Muscle layer of duodenum (tissue), 2 donors: ENCODE measurements around the gene VPS36.
"Not testable (repeated sequence)": the region's sequence is repeated elsewhere in the genome, so short reads cannot be mapped to it uniquely, and the experiment has no call there.

Experiments used
- H3K27ac ChIP-seq: one replicate; pipeline ENCODE4 v1.7.0; 2013; ENCODE audit warnings: mild to moderate bottlenecking, low read length
- H3K27me3 ChIP-seq: one replicate; pipeline ENCODE4 v1.7.0; 2013; ENCODE audit warnings: low read depth, mild to moderate bottlenecking, control low read depth, low read length
- H3K36me3 ChIP-seq, 2 donors: one replicate each; pipeline ENCODE4 v1.7.0; 2013; ENCODE audit warnings: low read length in 2 of 2, control low read depth in 1 of 2, mild to moderate bottlenecking in 1 of 2; ENCODE audit not compliant: insufficient read depth in 2 of 2, control insufficient read depth in 1 of 2
- H3K4me1 ChIP-seq, 2 donors: one replicate each; pipeline ENCODE4 v1.7.0; 2013; ENCODE audit warnings: low read length in 2 of 2, mild to moderate bottlenecking in 2 of 2, control low read depth in 1 of 2, moderate library complexity in 1 of 2; ENCODE audit not compliant: insufficient read depth in 2 of 2, control insufficient read depth in 1 of 2
- H3K4me3 ChIP-seq, 2 donors: one replicate each; pipeline ENCODE4 v1.7.0; 2013; ENCODE audit warnings: low read length in 2 of 2, low read depth in 1 of 2, mild to moderate bottlenecking in 1 of 2
- H3K9me3 ChIP-seq, 2 donors: one replicate each; pipeline ENCODE4 v1.7.0; 2013; ENCODE audit warnings: low read length in 2 of 2, control low read depth in 1 of 2, mild to moderate bottlenecking in 1 of 2; ENCODE audit not compliant: control insufficient read depth in 1 of 2
- donor health status: healthy.

VPS36 gene, protein sequence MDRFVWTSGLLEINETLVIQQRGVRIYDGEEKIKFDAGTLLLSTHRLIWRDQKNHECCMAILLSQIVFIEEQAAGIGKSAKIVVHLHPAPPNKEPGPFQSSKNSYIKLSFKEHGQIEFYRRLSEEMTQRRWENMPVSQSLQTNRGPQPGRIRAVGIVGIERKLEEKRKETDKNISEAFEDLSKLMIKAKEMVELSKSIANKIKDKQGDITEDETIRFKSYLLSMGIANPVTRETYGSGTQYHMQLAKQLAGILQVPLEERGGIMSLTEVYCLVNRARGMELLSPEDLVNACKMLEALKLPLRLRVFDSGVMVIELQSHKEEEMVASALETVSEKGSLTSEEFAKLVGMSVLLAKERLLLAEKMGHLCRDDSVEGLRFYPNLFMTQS

DNA sequence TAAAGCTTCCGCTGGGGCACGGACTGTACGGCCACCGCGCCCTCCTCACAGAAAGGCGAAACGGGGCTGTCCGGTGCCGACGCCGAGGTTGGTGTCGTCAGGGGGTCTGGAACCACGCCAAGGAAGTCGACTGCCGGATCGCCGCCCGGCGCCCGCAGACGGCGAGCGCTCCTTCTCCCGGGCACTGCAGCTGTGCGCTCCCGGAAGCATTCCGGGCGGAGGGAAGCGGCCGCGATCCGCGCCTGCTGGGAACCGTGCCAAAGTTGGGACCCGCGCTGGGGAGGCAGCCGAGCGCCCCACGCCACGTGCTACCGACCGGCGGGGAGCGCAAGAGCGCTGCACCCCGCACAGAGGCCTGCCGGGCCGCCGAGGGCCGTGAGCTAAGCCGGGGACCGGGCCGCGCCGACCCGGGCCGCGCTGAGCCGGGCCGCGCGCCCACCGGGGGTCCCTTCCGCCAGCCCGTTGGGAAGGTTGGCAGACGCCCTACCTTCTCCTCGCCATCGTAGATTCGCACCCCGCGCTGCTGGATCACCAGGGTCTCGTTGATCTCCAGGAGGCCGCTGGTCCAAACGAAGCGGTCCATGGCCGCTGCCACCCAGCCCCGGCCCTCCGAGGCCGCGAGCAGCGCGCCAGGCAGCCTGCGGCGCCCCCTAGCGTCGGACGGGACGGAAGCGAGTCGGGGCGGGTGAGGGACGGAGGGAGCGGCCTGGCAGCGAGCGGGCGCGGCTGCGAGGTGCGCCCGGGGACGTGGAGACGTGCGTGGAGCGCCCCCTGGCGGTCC, at the start of gene VPS36:
Gene VPS36, minus strand, starts transcription at position 623 of the 781 bp plus-strand sequence. Its CDS starts 40 bp downstream, at position 583.
- Histone ChIP-seq H3K27me3 (no peaks in the 10 kb centered on the region), H3K4me3 (peak within 1 kb of the TSS; percentile 81 to 91), H3K27ac (peak within 1 kb of the TSS; percentile 78), H3K9me3 (no peaks in the 10 kb centered on the region), H3K4me1 (peaks cover 7 to 25% of the 10 kb centered on the region in 2 donors), H3K36me3 (peaks cover 0 to under 1% of the 10 kb centered on the region in 2 donors)

DNA sequence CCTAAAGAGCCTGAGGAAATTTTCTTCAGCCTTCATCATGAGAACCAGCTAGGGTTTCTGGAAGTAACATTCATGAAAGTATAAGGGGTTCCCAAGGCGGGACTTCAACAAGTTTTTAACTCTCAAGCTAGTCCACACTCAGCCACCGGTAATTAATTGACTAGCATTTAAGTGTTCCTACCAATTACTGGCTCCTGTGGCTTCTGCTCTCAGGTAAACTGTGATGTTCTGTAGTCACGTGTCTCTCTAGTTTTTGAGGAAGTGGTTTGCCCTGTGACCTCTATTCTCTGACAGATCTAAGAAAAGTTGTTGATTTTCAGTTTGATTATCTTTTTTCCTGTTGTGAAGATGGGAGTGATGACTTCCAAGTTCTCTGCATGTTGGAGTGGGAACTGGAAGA, 47.5 kb upstream of the VPS36 start:
- H3K36me3 ChIP-seq, H3K27ac ChIP-seq, H3K4me1 ChIP-seq, H3K4me3 ChIP-seq, H3K9me3 ChIP-seq, H3K27me3 ChIP-seq: not testable (repeated sequence)

- not testable (repeated sequence) for H3K9me3 ChIP-seq, H3K4me1 ChIP-seq, H3K27me3 ChIP-seq, H3K4me3 ChIP-seq, H3K27ac ChIP-seq, H3K36me3 ChIP-seq
These were observed 43.8 kb upstream of the VPS36 start for GRCh38 chr13:52494241-52494640.

DNA sequence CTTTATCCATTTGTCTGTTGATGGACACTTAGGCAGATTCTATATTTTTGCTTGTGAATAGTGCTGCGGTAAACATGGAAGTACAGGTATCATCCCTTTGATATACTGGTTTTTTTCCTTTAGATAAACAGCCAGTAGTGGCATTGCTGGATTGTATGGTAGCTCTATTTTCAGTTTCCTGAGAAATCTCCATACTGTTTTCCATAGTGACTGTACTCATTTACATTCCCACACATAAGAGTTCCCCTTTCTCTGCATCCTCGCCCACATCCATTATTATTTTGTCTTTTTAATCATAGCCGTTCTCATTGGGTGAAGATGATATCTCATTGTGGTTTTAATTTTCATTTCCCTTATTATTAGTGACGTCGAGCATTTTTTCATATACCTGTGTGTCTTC, 40.6 kb upstream of the VPS36 start:
- H3K4me3 ChIP-seq, H3K36me3 ChIP-seq, H3K4me1 ChIP-seq, H3K27me3 ChIP-seq, H3K27ac ChIP-seq, H3K9me3 ChIP-seq: not testable (repeated sequence)

GRCh38 chr13:52488763-52489162, 38.3 kb upstream of the VPS36 start:
- H3K27me3 ChIP-seq, H3K4me1 ChIP-seq, H3K9me3 ChIP-seq, H3K4me3 ChIP-seq, H3K27ac ChIP-seq, H3K36me3 ChIP-seq: not testable (repeated sequence)

- H3K4me1 ChIP-seq, H3K4me3 ChIP-seq, H3K27me3 ChIP-seq, H3K9me3 ChIP-seq, H3K36me3 ChIP-seq, H3K27ac ChIP-seq: not testable (repeated sequence)
These were observed 36.6 kb upstream of the VPS36 start for GRCh38 chr13:52487078-52487477.

DNA sequence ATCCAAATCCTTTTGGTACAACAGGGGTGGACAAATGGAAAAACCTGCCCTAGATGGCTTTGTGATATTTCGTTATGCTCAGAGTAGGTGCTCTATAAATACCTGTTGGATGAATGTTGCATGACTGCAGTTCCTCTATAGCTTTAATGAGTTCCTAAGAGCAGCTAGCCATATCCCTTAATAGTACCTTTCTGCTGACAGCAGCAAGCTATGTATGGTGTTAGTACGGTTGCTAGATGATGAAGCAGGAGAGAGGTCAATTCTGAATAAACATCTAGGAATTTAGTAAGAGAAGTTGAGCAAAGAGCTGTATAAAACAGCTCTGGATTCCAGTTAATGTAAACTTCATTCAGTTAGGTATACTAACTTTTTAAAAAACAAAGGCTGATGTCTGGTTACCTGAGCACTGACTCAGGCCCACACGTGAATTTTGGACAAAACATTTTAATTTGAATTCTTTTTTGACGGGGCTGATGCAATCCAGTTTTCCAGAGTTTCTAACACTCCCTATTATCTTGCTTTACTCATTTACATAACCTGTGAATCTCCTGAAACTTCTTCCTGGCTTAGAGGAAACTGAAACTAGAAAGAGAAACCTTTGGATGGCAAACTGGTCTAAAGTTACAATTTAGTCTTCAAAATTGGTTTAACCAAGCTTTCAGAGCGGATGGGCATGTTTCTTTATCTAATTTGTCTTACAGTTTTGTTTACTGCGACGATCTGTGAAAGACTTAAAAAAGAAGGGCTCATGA, 30.4 kb upstream of the VPS36 start:
- H3K4me3 ChIP-seq, H3K27me3 ChIP-seq, H3K4me1 ChIP-seq, H3K36me3 ChIP-seq, H3K27ac ChIP-seq, H3K9me3 ChIP-seq: not testable (repeated sequence)

DNA sequence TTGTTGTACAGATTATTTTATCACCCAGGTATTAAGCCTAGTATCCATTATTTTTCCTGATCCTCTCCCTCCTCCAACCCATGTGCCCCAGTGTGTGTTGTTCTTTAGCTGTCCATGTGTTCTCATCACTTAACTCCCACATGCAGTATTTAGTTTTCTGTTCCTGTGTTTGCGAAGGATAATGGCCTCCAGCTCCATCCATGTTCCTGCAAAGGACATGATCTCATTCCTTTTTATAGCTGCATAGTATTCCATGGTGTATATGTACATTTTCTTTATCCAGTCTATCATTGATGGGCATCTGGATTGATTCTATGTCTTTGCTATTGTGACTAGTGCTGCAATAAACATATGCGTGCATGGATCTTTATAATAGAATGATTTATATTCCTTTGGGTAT, 18.1 kb upstream of the VPS36 start:
- not testable (repeated sequence) for H3K27me3 ChIP-seq, H3K36me3 ChIP-seq, H3K4me3 ChIP-seq, H3K4me1 ChIP-seq, H3K27ac ChIP-seq, H3K9me3 ChIP-seq

GRCh38 chr13:52463526-52463925, 13.1 kb upstream of the VPS36 start:
- Histone ChIP-seq H3K4me3 (no peak overlapping the region), H3K36me3 (peaks cover 9 to 10% of the 10 kb centered on the region in 2 donors), H3K27me3 (no peaks in the 10 kb centered on the region), H3K9me3 (no peaks in the 10 kb centered on the region), H3K4me1 (no peaks in the 10 kb centered on the region), H3K27ac (no peak overlapping the region)

GRCh38 chr13:52461265-52461664, 10.8 kb upstream of the VPS36 start:
- peaks cover 4 to 10% of the 10 kb centered on the region in 2 donors for H3K36me3 ChIP-seq

DNA sequence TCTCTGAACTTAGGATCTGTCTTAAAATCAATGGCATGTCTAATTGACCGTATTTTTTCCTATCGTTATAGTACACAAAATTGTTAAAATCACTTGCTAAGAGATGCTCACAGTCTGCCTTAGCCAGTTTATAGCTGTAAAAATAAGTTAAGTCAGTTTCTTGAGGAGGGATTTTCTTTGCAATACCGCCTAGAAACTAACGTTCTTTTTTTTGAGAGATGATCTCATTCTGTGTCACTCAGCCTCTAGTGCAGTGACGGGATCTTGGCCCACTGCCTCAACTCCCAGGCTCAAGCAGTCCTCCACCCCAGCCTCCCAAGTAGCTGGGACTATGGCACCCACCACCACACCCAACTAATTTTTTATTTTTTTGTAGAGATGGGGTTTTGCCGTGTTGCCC, 9.2 kb upstream of the VPS36 start:
- Histone ChIP-seq H3K9me3 (no peaks in the 10 kb centered on the region), H3K27me3 (no peaks in the 10 kb centered on the region), H3K4me3 (no peak overlapping the region), H3K27ac (no peak overlapping the region), H3K4me1 (peaks cover 4 to 9% of the 10 kb centered on the region in 2 donors), H3K36me3 (peaks cover 0 to 10% of the 10 kb centered on the region in 2 donors)

More at GRCh38 chr13:52461265-52461664, 10.8 kb upstream of the VPS36 start:
- Histone ChIP-seq H3K4me3 (no peak overlapping the region), H3K27ac (no peak overlapping the region), H3K27me3 (no peaks in the 10 kb centered on the region), H3K9me3 (no peaks in the 10 kb centered on the region), H3K4me1 (peaks cover 2 to 4% of the 10 kb centered on the region in 2 donors)
